PFSK-1 (cell line): ENCODE data around the gene CNTNAP5.

Experiments used
- FOXP2 ChIP-seq: optimal IDR thresholded peaks from 2 replicates; pipeline ENCODE3; 2011; ENCODE audit warnings: borderline replicate concordance, control low read depth, inconsistent platforms; ENCODE audit not compliant: insufficient read depth; ENCODE audit errors: extremely low read length, extremely low read depth
- POLR2AphosphoS5 ChIP-seq: IDR thresholded peaks from 2 replicates; pipeline ENCODE4 v1.6.1; 2012; ENCODE audit warnings: low read depth, mild to moderate bottlenecking, control low read depth, low read length, moderate library complexity
- SIN3A ChIP-seq: IDR thresholded peaks from 2 replicates; pipeline ENCODE4 v1.6.1; 2012; ENCODE audit warnings: mild to moderate bottlenecking, low read length, moderate library complexity, borderline replicate concordance; ENCODE audit not compliant: insufficient read depth
- TAF1 ChIP-seq: IDR thresholded peaks from 2 replicates; pipeline ENCODE4 v1.6.1; 2012; ENCODE audit warnings: low read length, control low read depth, borderline replicate concordance; ENCODE audit not compliant: insufficient read depth
- TF ChIP-seq, protein P1 (sequence below), 2 experiments: IDR thresholded peaks; 2 replicates each; pipeline versions ENCODE4 v1.6.1 to v1.8.0; 2011 to 2012; ENCODE audit warnings: low read depth in 2 of 2, low read length in 2 of 2, control low read depth in 1 of 2, inconsistent platforms in 1 of 2, mild to moderate bottlenecking in 1 of 2, moderate library complexity in 1 of 2; ENCODE audit not compliant: insufficient read depth in 1 of 2

DNA sequence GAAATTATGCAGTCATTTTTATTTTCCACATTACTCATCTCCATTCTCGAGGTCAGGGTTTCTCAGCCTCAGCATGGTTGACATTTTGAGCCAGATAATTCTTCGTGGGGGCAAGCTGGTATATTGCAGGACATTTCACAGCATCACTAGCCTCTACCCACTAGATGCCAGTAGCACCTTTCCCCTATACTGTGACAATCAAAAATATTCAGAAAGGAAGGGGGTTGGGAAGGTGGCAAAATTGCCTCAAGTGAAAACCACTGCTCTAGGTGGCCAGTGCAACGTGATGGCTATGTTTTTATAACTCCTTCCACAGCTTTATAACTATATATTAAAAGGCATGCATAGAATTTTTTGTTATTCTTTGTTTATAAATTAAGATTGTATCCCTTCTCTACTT, 294.5 kb downstream of the CNTNAP5 start:
- TF ChIP-seq TAF1 = no peak
- TF ChIP-seq POLR2AphosphoS5 = no peak
- TF ChIP-seq FOXP2 = no peak
- TF ChIP-seq, protein P1, sequence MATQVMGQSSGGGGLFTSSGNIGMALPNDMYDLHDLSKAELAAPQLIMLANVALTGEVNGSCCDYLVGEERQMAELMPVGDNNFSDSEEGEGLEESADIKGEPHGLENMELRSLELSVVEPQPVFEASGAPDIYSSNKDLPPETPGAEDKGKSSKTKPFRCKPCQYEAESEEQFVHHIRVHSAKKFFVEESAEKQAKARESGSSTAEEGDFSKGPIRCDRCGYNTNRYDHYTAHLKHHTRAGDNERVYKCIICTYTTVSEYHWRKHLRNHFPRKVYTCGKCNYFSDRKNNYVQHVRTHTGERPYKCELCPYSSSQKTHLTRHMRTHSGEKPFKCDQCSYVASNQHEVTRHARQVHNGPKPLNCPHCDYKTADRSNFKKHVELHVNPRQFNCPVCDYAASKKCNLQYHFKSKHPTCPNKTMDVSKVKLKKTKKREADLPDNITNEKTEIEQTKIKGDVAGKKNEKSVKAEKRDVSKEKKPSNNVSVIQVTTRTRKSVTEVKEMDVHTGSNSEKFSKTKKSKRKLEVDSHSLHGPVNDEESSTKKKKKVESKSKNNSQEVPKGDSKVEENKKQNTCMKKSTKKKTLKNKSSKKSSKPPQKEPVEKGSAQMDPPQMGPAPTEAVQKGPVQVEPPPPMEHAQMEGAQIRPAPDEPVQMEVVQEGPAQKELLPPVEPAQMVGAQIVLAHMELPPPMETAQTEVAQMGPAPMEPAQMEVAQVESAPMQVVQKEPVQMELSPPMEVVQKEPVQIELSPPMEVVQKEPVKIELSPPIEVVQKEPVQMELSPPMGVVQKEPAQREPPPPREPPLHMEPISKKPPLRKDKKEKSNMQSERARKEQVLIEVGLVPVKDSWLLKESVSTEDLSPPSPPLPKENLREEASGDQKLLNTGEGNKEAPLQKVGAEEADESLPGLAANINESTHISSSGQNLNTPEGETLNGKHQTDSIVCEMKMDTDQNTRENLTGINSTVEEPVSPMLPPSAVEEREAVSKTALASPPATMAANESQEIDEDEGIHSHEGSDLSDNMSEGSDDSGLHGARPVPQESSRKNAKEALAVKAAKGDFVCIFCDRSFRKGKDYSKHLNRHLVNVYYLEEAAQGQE (IDR thresholded peaks at IDR 0.05; ENCODE audit: insufficient read depth in 1 of 2, low read depth in 2 of 2, low read length in 2 of 2) = no peak
- TF ChIP-seq SIN3A = no peak
